HG02973 (cell line): ENCODE results near the gene TCL1A.
"Not testable (repeated sequence)": the region's sequence is repeated elsewhere in the genome, so short reads cannot be mapped to it uniquely, and the experiment has no call there.

Experiments used
- ATAC-seq: cut with Tn5 transposase; IDR thresholded peaks from one replicate; pipeline ENCODE4 v1.9.1; 2021; ENCODE audit warnings: moderate library complexity; ENCODE audit not compliant: unreplicated experiment

Gene TCL1A, protein sequence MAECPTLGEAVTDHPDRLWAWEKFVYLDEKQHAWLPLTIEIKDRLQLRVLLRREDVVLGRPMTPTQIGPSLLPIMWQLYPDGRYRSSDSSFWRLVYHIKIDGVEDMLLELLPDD

DNA sequence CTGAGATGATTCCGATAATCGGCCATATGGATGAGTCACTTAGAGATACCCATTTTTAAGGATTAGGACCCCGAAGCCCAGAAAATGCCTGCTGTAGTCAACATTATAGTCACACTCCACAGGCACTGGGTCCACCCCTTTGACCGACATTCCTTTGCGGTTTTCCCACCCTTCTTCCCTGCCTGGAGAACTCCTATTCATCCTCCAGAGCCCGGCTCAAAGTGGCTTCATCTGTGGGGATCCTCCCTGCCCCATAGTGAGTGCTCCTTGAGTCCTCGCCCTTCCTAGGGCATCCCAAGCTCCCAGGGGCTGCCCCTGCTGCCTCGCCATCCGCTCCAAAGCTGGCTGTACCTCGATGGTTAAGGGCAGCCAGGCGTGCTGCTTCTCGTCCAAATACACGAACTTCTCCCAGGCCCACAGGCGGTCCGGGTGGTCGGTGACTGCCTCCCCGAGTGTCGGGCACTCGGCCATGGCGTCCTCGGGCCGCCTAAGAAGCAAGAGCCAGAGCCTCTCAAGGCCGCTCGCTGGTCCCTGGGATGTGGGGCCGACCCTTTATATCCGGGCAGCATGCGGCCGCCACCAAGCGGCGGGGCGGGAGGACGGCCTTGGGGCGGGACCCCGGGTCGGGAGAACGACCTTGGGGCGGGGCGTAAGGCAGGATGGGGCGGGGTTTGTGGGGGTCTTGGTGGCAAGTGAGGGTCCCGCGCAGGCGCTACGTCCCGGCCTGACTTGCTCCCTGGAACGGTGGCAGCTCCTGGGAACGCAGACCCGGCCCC lies at the start of gene TCL1A:
TSS of gene TCL1A (minus strand) at position 530 of the 776 bp plus-strand sequence. CDS start at position 471, 59 bp downstream.
- peak; percentile 77 for ATAC-seq

DNA sequence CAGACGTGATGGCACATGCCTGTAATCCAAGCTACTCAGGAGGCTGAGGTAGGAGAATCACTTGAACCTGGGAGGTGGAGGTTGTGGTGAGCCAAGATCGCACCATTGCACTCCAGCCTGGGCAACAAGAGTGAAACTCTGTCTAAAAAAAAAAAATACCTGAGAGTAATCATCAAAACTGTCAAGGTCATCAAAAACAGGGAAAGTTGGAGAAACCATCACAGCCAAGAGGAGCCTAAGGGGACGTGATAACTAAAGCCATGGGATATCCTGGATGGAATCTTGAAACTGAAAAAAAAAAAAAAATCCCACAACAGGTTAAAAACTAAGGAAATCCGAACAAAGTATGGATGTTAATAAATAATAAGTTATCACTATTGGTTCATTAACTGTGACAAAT lies 49.1 kb upstream of the TCL1A start:
- not testable (repeated sequence) for ATAC-seq

DNA sequence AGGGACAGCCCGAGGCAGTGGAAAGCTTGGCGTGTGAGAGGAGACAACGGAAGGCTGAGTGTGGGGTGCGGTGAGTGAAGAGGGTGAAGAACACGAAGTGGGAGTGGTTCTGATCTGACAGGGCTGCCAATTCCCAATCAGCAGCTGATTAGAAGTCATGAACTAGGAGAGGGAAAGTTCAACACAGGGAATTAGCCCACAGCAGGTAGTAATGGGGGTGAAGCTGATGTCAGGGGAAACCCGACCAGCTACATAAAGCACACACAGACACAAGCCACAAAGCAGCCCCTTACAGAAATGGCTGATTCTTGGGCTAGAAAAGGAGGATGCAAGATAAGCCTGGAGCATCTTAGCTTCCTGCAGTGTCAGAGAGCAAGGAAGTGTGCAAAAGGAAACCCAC lies 47.5 kb upstream of the TCL1A start:
- ATAC-seq, result no peak

DNA sequence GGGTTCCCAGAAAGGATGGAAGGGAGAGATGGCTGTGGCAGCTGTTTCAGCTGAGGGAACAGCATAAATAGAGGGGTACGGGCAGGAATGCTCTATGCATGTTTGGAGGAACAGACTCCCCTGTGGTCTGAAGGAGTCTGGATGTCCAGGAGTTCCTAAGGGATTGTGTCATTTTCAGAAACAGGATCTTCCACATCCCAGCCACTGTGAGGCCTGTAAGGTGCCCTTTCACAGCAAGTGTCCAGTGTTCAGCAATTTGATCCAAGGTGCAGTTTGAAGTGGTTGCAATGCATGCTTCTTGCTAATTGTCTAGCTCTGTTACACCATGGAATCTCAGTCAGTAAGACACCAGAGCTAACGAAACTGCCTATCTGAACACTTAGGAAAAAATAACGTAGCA lies 46.7 kb upstream of the TCL1A start:
- ATAC-seq, result no peak

DNA sequence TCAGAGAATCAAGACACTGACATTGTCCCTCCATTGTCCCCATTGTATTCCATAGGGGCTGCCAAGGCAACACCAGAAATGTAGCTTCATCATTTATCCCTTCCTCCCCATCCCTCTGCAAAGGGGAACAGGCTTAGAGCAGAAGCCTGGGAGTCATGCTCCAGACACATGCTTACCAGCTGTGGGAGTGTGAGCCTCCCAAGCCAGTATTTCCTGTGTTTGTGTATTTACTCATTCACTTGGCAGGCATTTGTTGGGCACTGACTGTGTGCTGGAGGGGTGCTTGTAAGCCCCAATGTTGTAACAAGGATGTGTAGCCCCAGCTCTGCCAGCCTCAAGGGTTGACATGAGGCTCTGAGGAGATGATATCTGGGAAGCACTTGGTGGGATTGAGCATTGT lies 46.0 kb upstream of the TCL1A start:
- ATAC-seq, result no peak

DNA sequence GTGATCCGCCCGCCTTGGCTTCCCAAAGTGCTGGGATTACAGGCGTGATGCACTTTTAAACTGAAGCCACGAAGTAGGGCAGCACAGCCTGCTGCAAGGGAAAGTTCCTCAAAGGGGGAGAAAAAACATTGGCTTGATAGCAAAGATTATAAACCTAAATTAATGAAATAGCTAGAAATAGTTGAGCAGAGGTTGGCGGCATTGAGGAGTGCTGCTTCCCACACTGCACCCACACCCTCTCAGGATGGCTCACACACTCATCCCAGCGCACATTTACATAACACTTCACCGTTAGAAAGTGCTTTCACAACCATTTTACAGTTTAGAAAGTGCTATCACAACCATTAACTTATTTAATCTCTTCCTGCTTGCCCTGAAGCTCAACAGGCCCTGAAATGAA lies 44.4 kb upstream of the TCL1A start:
- ATAC-seq, result no peak

DNA sequence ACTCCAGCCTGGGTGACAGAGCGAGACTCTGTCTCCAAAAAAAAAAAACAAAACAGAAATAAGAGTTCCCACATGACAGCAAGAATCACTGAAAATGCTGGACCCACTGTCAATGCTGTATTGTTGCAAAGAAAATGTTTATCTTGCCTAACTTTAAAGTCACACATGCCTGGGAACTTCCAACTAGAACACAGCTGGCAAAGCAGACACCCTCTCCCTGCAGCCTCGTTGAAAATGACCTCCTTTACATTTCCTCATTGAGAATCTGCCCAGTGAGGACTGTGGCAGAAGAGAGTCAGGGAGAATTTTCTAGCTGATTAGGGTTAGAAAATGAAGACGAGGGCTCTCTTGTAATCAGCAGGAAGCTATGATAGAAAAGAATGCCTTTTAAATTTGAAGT lies 42.8 kb upstream of the TCL1A start:
- no peak for ATAC-seq

DNA sequence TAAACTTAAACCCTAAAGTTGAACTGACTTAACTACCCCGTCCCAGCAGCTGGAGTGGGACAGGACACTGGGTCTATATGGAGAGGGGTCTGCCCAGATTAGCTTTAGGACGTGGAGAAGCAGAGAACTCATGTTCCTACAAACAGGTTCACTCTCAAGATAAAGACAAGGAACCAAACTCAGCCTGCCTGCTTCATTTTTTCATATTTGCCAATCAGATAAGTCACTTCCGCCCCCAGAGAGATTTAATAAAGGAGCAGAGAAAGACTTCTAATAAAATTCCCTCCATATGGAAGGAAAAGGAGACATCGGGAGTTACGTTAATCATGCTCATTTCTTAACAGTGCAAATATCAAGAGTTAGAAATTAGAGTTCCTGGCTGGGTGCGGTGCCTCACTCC lies 42.2 kb upstream of the TCL1A start:
- ATAC-seq, result no peak

DNA sequence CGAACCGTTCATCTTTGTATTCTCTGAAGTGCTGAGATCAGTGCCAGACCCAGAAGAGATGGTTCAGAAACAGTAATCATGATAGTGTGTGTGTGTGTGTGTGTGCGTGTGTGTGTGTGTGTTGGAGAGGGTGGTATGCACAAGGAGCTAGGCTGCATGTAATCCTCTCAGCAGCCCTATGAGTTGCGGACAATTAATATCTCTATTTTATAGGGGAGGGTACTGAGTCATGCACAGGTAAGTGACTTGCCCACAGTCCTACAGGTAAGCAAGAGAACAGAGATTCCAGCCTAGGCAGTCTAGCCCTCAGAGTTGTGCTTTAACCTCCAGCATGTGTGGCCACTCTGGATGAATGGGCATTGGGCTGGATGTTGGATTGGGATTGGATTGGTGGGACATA lies 27.9 kb upstream of the TCL1A start:
- no peak for ATAC-seq

DNA sequence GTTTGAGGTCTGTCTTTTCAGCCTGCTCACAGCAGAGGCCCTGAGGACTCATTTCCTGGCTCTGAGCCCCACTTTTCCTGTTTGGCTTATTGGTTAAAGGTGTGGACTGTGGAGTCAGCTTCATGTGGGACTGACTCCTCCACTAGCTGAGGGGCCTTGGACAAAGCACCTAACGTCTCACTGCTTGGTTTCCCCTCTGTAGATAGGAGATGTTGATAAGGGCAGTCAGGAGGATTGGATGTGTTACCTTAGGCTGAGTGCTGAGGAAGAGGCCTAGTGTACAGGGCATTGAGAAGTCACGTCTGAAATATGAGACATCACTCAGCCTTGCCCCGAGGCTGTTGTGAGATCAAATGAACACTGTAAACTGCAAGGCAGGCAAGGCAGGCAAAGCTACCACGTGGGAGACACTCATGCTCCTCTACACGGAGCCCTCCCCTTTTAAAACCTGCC lies 27.1 kb upstream of the TCL1A start:
- ATAC-seq, result no peak

DNA sequence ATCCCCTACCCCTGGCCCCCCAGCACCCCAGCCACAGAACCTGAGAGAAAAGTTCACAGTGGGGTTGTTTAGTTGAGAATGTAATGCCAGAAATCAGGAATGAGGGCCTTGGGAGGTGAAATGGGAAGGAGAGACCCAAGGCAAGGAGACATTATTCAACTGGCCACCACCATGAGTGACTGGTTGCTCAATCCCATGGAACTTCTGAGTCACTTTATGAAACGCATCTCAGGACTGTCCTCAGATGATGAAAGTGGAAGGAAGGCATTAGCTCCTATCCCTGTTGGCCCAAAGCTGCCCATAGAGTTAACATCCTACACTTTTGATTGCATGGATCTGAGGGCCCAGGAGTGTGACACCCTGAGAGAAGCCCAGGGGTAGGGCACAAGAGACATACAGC lies 25.4 kb upstream of the TCL1A start:
- ATAC-seq, result no peak

DNA sequence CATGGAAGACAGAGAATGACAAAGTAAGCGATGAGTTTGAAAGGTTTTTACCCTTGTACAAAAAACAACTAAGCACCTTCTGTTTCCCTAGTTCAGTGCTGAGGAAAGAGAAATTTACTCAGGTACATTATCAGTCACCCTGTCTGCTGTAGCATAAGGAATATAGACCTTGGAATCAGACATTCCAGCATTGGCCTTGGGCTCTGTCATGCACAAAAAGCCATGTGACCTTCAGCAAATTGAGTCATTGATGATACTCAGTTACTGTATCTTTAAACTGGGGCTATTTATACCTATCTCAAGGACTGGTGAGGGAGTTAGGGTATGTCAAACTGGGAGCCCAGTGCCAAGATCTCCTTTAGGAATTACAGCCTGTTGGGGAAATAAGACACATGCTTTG lies 19.3 kb upstream of the TCL1A start:
- no peak for ATAC-seq

DNA sequence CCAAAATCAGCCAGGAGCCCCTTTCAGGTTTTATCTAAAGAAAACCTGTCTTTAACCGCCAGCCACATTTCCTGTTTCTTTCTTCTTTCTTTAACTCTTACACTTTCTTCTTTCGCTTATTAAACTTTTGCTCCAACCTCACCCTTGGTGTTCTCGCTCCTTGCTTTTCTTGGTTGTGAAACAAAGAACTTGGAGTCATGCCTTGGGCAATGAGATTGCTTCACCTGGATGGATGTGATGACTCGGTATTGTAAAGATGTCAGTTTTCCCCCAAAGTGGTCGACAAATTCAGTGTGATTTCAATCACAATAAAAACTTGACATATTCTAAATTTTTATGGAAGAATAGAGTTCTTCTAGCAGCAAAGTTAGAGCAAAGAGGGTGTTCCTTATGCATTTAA lies 16.2 kb upstream of the TCL1A start:
- no peak for ATAC-seq

DNA sequence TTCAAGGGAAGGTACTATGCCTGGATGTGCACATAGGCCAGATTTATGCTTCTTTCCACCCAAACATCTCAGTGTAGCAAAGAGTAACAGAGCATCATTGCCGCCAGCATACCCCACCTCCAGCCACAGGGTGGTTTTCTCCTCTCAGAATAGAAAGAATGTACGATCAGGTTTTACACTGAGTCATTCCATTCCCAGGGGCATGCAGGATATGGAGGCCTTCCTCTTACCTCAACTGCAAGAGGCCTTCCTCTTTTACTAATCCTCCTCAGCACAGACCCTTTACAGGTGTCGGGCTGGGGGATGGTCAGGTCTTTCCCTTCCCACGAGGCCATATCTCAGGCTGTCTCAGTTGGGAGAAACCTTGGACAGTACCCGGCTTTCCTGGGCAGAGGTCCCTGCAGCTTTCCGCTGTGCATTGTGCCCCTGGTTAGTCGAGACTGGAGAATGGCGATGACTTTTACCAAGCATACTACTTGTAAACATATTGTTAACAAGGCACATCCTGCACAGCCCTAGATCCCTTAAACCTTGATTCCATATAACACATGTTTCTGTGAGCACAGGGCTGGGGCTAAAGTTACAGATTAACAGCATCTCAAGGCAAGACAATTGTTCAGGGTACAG lies 15.6 kb upstream of the TCL1A start:
- ATAC-seq, result peak; percentile 69

DNA sequence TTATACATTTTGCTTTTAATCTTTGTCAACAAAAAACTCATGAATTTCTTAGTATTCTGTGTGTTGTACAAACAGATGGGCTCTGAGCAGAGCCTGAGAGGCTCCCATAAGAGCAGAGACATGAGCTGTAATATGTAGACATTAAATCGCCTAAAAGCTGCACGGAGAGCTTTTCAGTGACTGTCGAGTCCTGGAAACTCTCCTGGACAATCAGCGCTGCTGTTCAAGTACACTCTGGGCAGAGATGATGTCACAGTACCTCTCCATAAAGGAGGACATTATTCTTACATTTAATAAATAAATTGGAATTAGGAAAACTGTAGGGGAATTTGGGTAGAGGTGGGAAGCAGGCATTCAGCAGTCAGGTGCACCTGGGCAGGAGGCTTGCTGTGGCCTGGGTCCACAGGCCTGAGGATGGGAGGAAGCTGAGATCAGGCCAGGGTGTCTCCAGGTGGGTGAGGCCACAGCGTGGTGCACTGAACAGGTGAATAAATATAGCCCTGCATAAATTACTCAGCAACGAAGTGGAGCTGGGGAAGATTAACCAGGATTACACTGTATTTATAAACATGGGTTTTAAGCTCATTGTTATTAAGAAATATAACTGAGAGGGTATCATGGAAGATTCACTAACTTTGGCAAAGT lies 13.3 kb upstream of the TCL1A start:
- no peak for ATAC-seq

DNA sequence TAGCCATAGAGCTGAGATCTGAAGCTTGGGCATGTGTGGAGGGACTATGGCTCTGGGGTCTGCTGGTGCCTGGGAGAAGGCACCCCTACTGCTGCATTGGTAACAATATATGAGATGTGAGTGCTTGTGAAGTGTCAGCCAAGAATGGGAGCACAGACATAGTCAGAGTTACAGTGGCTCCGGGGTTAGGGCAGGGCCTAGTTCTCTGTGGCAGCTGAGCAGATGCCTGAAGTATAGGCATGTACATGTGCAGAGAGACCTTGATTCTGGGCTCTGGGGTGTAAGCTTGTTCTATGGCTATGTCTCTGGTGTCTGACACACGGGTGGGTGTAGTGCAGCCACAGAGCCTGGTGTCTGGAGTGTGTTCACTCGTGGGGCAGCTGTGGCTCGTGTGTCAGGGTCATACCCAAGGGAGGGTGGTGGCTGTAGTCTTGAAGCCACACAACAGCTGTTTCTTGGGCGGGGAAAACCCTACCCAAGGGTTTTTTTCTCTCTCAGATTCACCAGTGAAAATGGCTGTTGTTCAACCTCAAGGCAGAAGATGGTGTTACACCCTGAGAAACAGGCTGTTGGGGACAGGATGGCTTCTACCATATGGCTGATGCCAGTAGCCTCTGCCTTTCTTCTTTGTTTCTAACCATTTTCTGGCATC lies 11.9 kb upstream of the TCL1A start:
- peak; percentile 74 for ATAC-seq

DNA sequence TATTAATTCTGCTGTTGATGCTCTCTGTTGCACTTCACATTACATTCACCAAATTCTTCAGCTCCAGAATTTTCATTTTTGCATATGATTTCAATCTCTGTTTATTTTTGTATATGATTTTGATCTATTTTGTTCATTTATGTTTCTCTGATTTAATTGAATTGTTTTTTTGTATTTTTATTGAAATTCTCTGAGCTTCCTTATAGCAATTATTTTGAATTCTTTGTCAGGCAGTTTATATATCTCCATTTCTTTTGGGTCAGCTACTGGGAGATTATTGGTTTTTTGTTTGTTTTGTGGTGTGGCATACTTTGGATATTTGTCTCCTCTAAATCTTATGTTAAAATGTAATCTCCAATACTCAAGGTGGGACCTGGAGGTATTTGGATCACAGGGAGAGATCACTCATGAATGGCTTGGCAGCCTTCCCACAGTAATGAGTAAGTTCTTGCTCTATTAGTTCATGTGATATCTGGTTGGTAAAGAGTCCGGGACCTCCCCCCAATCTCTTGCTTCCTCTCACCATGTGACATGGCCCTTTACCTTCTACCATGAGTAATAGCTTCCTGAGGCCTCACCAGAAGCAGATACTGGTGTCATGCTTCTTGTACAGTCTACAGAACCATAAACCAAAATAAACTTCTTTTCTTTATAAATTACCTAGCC lies 8.7 kb upstream of the TCL1A start:
- ATAC-seq, result no peak

DNA sequence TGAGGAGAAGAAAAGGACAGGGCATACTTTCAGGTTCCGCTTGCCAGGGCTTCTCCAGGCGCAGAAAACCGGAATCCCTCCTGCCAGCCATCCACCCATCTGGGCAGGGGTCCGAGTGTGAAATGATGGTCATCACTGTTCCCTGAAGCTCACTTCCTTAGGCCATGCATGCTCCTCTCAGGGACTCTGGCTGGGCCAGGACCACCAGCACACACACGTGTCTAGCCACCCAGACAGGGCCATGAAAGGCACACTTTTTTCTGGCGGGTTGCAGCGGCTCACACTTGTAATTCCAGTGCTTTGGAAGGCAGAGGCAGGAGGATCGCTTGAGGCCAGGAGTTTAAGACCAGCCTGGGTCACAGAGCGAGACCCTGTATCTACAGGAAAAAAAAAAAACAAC lies 1.5 kb downstream of the TCL1A start:
- ATAC-seq, result no peak

DNA sequence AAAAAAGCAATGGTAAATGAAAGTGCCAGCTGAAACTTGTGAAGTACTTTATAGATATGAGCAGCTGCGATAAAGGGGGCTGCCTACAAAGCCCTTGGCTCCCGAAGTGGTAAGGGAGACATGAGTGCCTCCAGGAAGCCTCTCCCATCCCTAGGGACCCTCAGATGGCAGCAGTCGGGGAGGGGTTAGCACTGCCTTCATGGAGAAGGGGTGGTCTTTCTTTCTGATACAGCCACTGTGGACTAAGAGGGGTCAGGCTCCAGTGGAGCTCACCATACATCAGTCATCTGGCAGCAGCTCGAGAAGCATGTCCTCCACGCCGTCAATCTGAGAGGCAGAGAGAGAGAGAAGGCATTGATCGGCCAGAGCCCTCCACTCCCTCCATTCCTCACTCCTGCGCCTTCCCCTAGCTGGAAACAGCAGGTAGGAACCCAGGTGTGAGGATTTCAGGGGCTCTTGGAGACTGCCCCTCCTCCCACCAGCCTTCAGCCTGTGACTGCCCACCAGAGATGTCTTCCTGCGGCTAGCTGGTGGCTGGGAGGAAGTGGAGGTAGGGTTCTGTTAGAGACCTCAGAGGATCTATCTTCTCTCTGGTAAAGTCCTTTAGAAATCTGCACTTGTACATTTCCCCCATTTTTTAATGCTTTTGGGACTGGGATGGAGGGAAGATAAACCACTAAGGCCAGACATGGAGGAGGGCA lies 2.3 kb downstream of the TCL1A start:
- ATAC-seq, result no peak

DNA sequence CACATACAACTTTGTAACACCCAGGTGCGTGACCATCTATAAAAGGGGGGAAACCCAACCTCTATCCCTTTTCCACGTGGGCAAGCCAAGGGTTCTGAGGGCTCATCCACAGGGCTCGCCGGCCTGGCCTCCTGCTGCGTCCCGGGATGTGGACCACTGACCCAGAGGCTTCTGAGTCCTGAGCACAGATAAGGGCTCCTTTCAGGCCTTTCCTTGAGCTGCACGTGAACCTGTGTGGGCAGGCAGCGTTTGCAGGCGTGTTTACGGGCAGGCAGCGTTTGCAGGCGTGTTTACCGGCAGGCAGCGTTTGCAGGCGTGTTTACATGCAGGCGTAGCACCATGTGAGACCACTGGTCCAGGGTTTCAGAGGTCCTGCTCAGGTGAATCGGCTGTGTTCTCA lies 3.8 kb downstream of the TCL1A start:
- no peak for ATAC-seq
